Measurements from ENCODE around the gene AP4M1.

AP4M1 gene

GRCh38 chr7:100157069-100157333 is 55.6 kb downstream of the AP4M1 start:
- peaks cover 17% of the 10 kb centered on the region for H3K4me1 ChIP-seq (ENCODE audit: control insufficient read depth, insufficient read depth, low read length)
- H3K27me3 ChIP-seq (ENCODE audit: control insufficient read depth, insufficient read depth, low read length): no peaks in the 10 kb centered on the region
- H3K9ac ChIP-seq (ENCODE audit: low read depth, low read length): peak overlapping the region; percentile 95
- peak overlapping the region; percentile 92 for H3K4me2 ChIP-seq (ENCODE audit: low read length)
- peak overlapping the region; percentile 99 for H3K4me3 ChIP-seq (ENCODE audit: low read length)
- peaks cover 40% of the 10 kb centered on the region for H3K36me3 ChIP-seq (ENCODE audit: insufficient read depth, low read length)
- H3K9me3 ChIP-seq (replicated peaks; ENCODE audit: low read length): no peaks in the 10 kb centered on the region

- H3K4me3 ChIP-seq (ENCODE audit: low read length): peak overlapping the region; percentile 99
- peak overlapping the region; percentile 95 for H3K9ac ChIP-seq (ENCODE audit: low read depth, low read length)
- H3K36me3 ChIP-seq (ENCODE audit: insufficient read depth, low read length): peaks cover 40% of the 10 kb centered on the region
- H3K4me1 ChIP-seq (ENCODE audit: control insufficient read depth, insufficient read depth, low read length): peaks cover 17% of the 10 kb centered on the region
- no peaks in the 10 kb centered on the region for H3K9me3 ChIP-seq (replicated peaks; ENCODE audit: low read length)
- peak overlapping the region; percentile 92 for H3K4me2 ChIP-seq (ENCODE audit: low read length)
- H3K27me3 ChIP-seq (ENCODE audit: control insufficient read depth, insufficient read depth, low read length): no peaks in the 10 kb centered on the region
Measured at GRCh38 chr7:100157334-100158228, 56.1 kb downstream of the AP4M1 start.

Small RNA genes within 50 kb of the gene (small RNA-seq; reads per million reads assigned to genes)
- gene MIR106B: 2,310 reads per million, percentile 99 among the genes with 10 or more reads in this experiment
- 554 reads per million, percentile 98 among the genes with 10 or more reads in this experiment for gene MIR25
- gene MIR93: 2,404 reads per million, percentile 99 among the genes with 10 or more reads in this experiment

Data from skeletal muscle satellite cell (primary cell).